ENCODE results near the gene TAS2R9. TPM values are rescaled to one million over a fixed set of nuclear protein-coding genes. Genes with fewer than 3 reads are reported as not detected.

The TAS2R9 gene
- total and polyA plus RNA-seq, 2 of the 8 experiments (the other 6 are each of a cell fraction or from before 2014, with no cell fraction given) = not detected

DNA sequence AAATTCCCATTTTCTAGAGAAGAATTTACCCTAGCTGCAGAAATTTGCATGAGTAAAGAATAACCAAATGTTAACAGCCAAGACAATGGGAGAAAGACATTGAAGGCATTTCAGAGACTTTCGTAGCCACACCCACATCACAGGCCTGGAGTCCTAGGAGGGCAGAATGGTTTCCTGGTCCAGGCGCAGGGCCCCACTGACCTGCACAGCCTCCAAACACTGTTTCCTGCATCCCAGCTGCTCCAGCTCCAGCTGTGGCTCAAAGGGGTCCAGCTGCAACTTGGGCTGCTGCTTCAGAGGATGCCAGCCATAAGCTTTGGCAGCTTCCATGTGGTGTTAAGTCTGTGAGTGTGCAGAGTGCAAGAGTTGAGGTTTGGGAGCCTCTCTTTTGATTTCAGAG is 45.8 kb upstream of the TAS2R9 start (continued):
- TF ChIP-seq, protein P1, sequence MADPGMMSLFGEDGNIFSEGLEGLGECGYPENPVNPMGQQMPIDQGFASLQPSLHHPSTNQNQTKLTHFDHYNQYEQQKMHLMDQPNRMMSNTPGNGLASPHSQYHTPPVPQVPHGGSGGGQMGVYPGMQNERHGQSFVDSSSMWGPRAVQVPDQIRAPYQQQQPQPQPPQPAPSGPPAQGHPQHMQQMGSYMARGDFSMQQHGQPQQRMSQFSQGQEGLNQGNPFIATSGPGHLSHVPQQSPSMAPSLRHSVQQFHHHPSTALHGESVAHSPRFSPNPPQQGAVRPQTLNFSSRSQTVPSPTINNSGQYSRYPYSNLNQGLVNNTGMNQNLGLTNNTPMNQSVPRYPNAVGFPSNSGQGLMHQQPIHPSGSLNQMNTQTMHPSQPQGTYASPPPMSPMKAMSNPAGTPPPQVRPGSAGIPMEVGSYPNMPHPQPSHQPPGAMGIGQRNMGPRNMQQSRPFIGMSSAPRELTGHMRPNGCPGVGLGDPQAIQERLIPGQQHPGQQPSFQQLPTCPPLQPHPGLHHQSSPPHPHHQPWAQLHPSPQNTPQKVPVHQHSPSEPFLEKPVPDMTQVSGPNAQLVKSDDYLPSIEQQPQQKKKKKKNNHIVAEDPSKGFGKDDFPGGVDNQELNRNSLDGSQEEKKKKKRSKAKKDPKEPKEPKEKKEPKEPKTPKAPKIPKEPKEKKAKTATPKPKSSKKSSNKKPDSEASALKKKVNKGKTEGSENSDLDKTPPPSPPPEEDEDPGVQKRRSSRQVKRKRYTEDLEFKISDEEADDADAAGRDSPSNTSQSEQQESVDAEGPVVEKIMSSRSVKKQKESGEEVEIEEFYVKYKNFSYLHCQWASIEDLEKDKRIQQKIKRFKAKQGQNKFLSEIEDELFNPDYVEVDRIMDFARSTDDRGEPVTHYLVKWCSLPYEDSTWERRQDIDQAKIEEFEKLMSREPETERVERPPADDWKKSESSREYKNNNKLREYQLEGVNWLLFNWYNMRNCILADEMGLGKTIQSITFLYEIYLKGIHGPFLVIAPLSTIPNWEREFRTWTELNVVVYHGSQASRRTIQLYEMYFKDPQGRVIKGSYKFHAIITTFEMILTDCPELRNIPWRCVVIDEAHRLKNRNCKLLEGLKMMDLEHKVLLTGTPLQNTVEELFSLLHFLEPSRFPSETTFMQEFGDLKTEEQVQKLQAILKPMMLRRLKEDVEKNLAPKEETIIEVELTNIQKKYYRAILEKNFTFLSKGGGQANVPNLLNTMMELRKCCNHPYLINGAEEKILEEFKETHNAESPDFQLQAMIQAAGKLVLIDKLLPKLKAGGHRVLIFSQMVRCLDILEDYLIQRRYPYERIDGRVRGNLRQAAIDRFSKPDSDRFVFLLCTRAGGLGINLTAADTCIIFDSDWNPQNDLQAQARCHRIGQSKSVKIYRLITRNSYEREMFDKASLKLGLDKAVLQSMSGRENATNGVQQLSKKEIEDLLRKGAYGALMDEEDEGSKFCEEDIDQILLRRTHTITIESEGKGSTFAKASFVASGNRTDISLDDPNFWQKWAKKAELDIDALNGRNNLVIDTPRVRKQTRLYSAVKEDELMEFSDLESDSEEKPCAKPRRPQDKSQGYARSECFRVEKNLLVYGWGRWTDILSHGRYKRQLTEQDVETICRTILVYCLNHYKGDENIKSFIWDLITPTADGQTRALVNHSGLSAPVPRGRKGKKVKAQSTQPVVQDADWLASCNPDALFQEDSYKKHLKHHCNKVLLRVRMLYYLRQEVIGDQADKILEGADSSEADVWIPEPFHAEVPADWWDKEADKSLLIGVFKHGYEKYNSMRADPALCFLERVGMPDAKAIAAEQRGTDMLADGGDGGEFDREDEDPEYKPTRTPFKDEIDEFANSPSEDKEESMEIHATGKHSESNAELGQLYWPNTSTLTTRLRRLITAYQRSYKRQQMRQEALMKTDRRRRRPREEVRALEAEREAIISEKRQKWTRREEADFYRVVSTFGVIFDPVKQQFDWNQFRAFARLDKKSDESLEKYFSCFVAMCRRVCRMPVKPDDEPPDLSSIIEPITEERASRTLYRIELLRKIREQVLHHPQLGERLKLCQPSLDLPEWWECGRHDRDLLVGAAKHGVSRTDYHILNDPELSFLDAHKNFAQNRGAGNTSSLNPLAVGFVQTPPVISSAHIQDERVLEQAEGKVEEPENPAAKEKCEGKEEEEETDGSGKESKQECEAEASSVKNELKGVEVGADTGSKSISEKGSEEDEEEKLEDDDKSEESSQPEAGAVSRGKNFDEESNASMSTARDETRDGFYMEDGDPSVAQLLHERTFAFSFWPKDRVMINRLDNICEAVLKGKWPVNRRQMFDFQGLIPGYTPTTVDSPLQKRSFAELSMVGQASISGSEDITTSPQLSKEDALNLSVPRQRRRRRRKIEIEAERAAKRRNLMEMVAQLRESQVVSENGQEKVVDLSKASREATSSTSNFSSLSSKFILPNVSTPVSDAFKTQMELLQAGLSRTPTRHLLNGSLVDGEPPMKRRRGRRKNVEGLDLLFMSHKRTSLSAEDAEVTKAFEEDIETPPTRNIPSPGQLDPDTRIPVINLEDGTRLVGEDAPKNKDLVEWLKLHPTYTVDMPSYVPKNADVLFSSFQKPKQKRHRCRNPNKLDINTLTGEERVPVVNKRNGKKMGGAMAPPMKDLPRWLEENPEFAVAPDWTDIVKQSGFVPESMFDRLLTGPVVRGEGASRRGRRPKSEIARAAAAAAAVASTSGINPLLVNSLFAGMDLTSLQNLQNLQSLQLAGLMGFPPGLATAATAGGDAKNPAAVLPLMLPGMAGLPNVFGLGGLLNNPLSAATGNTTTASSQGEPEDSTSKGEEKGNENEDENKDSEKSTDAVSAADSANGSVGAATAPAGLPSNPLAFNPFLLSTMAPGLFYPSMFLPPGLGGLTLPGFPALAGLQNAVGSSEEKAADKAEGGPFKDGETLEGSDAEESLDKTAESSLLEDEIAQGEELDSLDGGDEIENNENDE (IDR thresholded peaks at IDR 0.05; ENCODE audit: insufficient replicate concordance, low read length) = no peak
- TF ChIP-seq RXRA (IDR thresholded peaks at IDR 0.05; ENCODE audit: insufficient read depth, low read depth, low read length) (no peak), TAF1 (IDR thresholded peaks at IDR 0.05; ENCODE audit: low read depth, low read length) (no peak), ASH2L (IDR thresholded peaks at IDR 0.05; ENCODE audit: low read length) (no peak), KDM4A (IDR thresholded peaks at IDR 0.05; ENCODE audit: low read depth, low read length, severe bottlenecking) (no peak), POU5F1 (IDR thresholded peaks at IDR 0.05; ENCODE audit: low read depth, low read length) (no peak), CREB1 (IDR thresholded peaks at IDR 0.05) (no peak), RFX5 (IDR thresholded peaks at IDR 0.05; ENCODE audit: borderline replicate concordance, low read depth, low read length) (no peak), POLR2A (IDR thresholded peaks at IDR 0.05; ENCODE audit: control extremely low read depth in 1 of 2, low read depth in 2 of 2, low read length in 2 of 2) (no peak), MAFK (IDR thresholded peaks at IDR 0.05; ENCODE audit: low read depth, low read length) (no peak)
- TF ChIP-seq, protein P2, sequence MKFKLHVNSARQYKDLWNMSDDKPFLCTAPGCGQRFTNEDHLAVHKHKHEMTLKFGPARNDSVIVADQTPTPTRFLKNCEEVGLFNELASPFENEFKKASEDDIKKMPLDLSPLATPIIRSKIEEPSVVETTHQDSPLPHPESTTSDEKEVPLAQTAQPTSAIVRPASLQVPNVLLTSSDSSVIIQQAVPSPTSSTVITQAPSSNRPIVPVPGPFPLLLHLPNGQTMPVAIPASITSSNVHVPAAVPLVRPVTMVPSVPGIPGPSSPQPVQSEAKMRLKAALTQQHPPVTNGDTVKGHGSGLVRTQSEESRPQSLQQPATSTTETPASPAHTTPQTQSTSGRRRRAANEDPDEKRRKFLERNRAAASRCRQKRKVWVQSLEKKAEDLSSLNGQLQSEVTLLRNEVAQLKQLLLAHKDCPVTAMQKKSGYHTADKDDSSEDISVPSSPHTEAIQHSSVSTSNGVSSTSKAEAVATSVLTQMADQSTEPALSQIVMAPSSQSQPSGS (IDR thresholded peaks at IDR 0.05; ENCODE audit: low read length) = no peak
